IMR-90 (cell line): ENCODE data around the gene MYO3B. TPM values are rescaled to one million over a fixed set of nuclear protein-coding genes. Genes with fewer than 3 reads are reported as not detected.

ENCODE experiments used
- ATAC-seq: fragments of 200-7000 bp; cut with Tn5 transposase; 2 replicates; pipeline ENCODE4 v1.9.1; 2020; ENCODE audit warnings: low read depth, mild to moderate bottlenecking, moderate library complexity
- BruUV-seq: library from RNA; stranded (reverse); fragments of 400-500 nt; replicated peaks from 2 replicates; lab custom pipeline; 2021; lab: Mats Ljungman, UMichigan
- CTCF ChIA-PET: fragments of 300-600 bp; formaldehyde crosslinking; extraction: SDS; loops from one replicate; lab custom pipeline; 2021; ENCODE audit warnings: antibody characterized with exemption; lab: Yijun Ruan, JAX
- POLR2A ChIA-PET: fragments of 300-600 bp; sonication (Branson Sonifier 250); formaldehyde crosslinking; loops from one replicate; lab custom pipeline; 2022; ENCODE audit warnings: antibody characterized with exemption; ENCODE audit not compliant: unreplicated experiment; lab: Charles Lee
- DNase-seq: peaks from one replicate; pipeline ENCODE4 v3.0.0; 2013
- H2AFZ ChIP-seq: replicated peaks from 2 replicates; pipeline ENCODE3; 2013; ENCODE audit warnings: low read length, mild to moderate bottlenecking; ENCODE audit not compliant: poor library complexity
- H2AK5ac ChIP-seq: 2 replicates; pipeline ENCODE4 v1.6.1; 2013; ENCODE audit warnings: low read depth, low read length, inconsistent platforms
- H2AK9ac ChIP-seq: replicated peaks from 2 replicates; pipeline ENCODE3; 2013; ENCODE audit warnings: mild to moderate bottlenecking, low read depth, low read length, moderate library complexity; ENCODE audit not compliant: poor library complexity
- H2BK120ac ChIP-seq: 2 replicates; pipeline ENCODE4 v1.6.1; 2013; ENCODE audit warnings: low read depth, low read length, inconsistent platforms
- H2BK15ac ChIP-seq: 3 replicates; pipeline ENCODE4 v1.6.1; 2013; ENCODE audit warnings: low read depth, low read length, inconsistent platforms
- H2BK20ac ChIP-seq: 2 replicates; pipeline ENCODE4 v1.6.1; 2013; ENCODE audit warnings: low read depth, mild to moderate bottlenecking, inconsistent platforms, low read length, moderate library complexity
- H2BK5ac ChIP-seq: 2 replicates; pipeline ENCODE4 v1.6.1; 2013; ENCODE audit warnings: mild to moderate bottlenecking, low read depth, low read length, inconsistent platforms; ENCODE audit not compliant: poor library complexity, severe bottlenecking
- H3K14ac ChIP-seq: replicated peaks from 2 replicates; pipeline ENCODE4 v1.6.1; 2013; ENCODE audit warnings: low read depth, low read length, inconsistent platforms
- H3K18ac ChIP-seq: 2 replicates; pipeline ENCODE4 v1.6.1; 2013; ENCODE audit warnings: low read depth, low read length, control low read depth
- H3K23ac ChIP-seq: 2 replicates; pipeline ENCODE4 v1.6.1; 2013; ENCODE audit warnings: low read depth, low read length, inconsistent platforms
- H3K27ac ChIP-seq: 2 replicates; pipeline ENCODE4 v1.5.1; 2013; ENCODE audit warnings: mild to moderate bottlenecking, control low read depth, low read length; ENCODE audit not compliant: insufficient read depth
- H3K27me3 ChIP-seq: 2 replicates; pipeline ENCODE4 v1.6.1; 2013; ENCODE audit warnings: low read length; ENCODE audit not compliant: control insufficient read depth, insufficient read depth
- H3K36me3 ChIP-seq: 2 replicates; pipeline ENCODE4 v1.6.1; 2013; ENCODE audit warnings: low read length, mixed read lengths; ENCODE audit not compliant: control insufficient read depth, insufficient read depth
- H3K4ac ChIP-seq: 2 replicates; pipeline ENCODE4 v1.6.1; 2013; ENCODE audit warnings: low read depth, low read length, inconsistent platforms
- H3K4me1 ChIP-seq: 2 replicates; pipeline ENCODE4 v1.6.1; 2013; ENCODE audit warnings: low read length, mixed read lengths; ENCODE audit not compliant: control insufficient read depth, insufficient read depth
- H3K4me2 ChIP-seq: 2 replicates; pipeline ENCODE4 v1.6.1; 2013; ENCODE audit warnings: low read depth, mild to moderate bottlenecking, control low read depth, low read length, moderate library complexity
- H3K4me3 ChIP-seq: 2 replicates; pipeline ENCODE4 v1.5.1; 2013; ENCODE audit warnings: low read depth, mild to moderate bottlenecking, control low read depth, low read length, moderate library complexity; ENCODE audit not compliant: insufficient read depth
- H3K56ac ChIP-seq: 2 replicates; pipeline ENCODE4 v1.6.1; 2013; ENCODE audit warnings: low read length, inconsistent platforms; ENCODE audit not compliant: insufficient read depth; ENCODE audit errors: extremely low read depth
- H3K79me1 ChIP-seq, 2 experiments: 2 replicates each; pipeline ENCODE4 v1.6.1; 2013; ENCODE audit warnings: low read length in 2 of 2, inconsistent platforms in 1 of 2, low read depth in 1 of 2
- H3K9ac ChIP-seq: 2 replicates; pipeline ENCODE4 v1.6.1; 2013; ENCODE audit warnings: low read depth, low read length, control low read depth
- H3K9me1 ChIP-seq: 2 replicates; pipeline ENCODE4 v1.6.1; 2013; ENCODE audit warnings: low read length, inconsistent platforms; ENCODE audit not compliant: insufficient read depth
- H3K9me3 ChIP-seq: 2 replicates; pipeline ENCODE4 v1.6.1; 2013; ENCODE audit warnings: low read length; ENCODE audit not compliant: control insufficient read depth, insufficient read depth
- H4K20me1 ChIP-seq: 2 replicates; pipeline ENCODE4 v1.6.1; 2013; ENCODE audit warnings: low read length, inconsistent platforms; ENCODE audit not compliant: insufficient read depth
- H4K5ac ChIP-seq: 2 replicates; pipeline ENCODE4 v1.6.1; 2013; ENCODE audit warnings: mild to moderate bottlenecking, low read depth, low read length, control low read depth
- H4K8ac ChIP-seq, 2 experiments: 2 replicates each; pipeline ENCODE4 v1.6.1; 2013; ENCODE audit warnings: low read depth in 2 of 2, low read length in 2 of 2, control low read depth in 1 of 2, inconsistent platforms in 1 of 2
- H4K91ac ChIP-seq: 2 replicates; pipeline ENCODE4 v1.6.1; 2013; ENCODE audit warnings: low read depth, low read length, inconsistent platforms; ENCODE audit not compliant: insufficient read depth
- BHLHE40 ChIP-seq: fragments of 150-350 bp; IDR thresholded peaks from 2 replicates; pipeline ENCODE4 v1.6.1; 2016; ENCODE audit warnings: mild to moderate bottlenecking, low read depth, low read length
- CHD1 ChIP-seq: IDR thresholded peaks from 2 replicates; pipeline ENCODE4 v1.6.1; 2012; ENCODE audit warnings: low read depth, low read length, improper control_type of control experiment
- ELK1 ChIP-seq: fragments of 150-350 bp; IDR thresholded peaks from 2 replicates; pipeline ENCODE4 v1.6.1; 2016; ENCODE audit warnings: low read depth, mild to moderate bottlenecking, low read length, moderate library complexity, borderline replicate concordance
- RCOR1 ChIP-seq: IDR thresholded peaks from 2 replicates; pipeline ENCODE4 v1.6.1; 2012; ENCODE audit warnings: mild to moderate bottlenecking, low read length, improper control_type of control experiment; ENCODE audit not compliant: insufficient replicate concordance
- RFX5 ChIP-seq: IDR thresholded peaks from 2 replicates; pipeline ENCODE4 v1.8.0; 2012; ENCODE audit warnings: low read depth, mild to moderate bottlenecking, low read length, moderate library complexity
- SMC3 ChIP-seq: fragments of 150-350 bp; IDR thresholded peaks from 2 replicates; pipeline ENCODE4 v1.6.1; 2016; ENCODE audit warnings: low read depth, mild to moderate bottlenecking, antibody characterized with exemption, low read length, moderate library complexity
- WGBS, 2 experiments: methylation state at CpG; one replicate each; pipeline versions ENCODE4 v1.1.5 to v1.1.7; 2013; ENCODE audit warnings: missing lambda C conversion rate in 2 of 2; ENCODE audit not compliant: insufficient read length in 1 of 2; ENCODE audit errors: extremely low coverage in 2 of 2; 5-methylcytosine and 5-hydroxymethylcytosine counted together
- dilution Hi-C: fragments of 300-500 bp; cut with HindIII; formaldehyde crosslinking; loops from one replicate; pipeline ENCODE4 v1.14.3; 2018; ENCODE audit warnings: low sequenced_read_pairs; ENCODE audit not compliant: unreplicated experiment
- in situ Hi-C: fragments of 300-500 bp; cut with MboI; formaldehyde crosslinking; loops from 3 replicates; pipeline ENCODE4 v1.14.3; 2019; ENCODE audit warnings: low sequenced_read_pairs, inconsistent platforms, mixed read lengths
- intact Hi-C: fragments of 100-400 bp; cut with micrococcal nuclease; formaldehyde crosslinking; loops from 2 replicates; pipeline ENCODE4 v1.10.0; 2022
- polyA plus RNA-seq, 3 experiments: library from polyadenylated mRNA; depleted of rRNA; stranded (reverse); fragments of >200 nt; gene quantifications; 2 replicates each; pipeline ENCODE4 v1.2.3, GENCODE V29; 2012; ENCODE audit warnings: low replicate concordance in 1 of 3
- total RNA-seq: library from RNA; depleted of rRNA; stranded (reverse); fragments of >200 nt; gene quantifications from 2 replicates; pipeline ENCODE4 v1.2.3, GENCODE V29; 2012

Gene MYO3B
- total and polyA plus RNA-seq, 2 of the 4 experiments (the other 2 are of a cell fraction): 0.02 TPM; not detected in 1

- H3K56ac ChIP-seq: no peak overlapping the region
- ChIA-PET CTCF (no interaction called here), POLR2A (no interaction called here)
- H2AK9ac ChIP-seq: no peak overlapping the region
- no peaks in the 10 kb centered on the region for H4K20me1 ChIP-seq
- no peaks in the 10 kb centered on the region for H3K79me1 ChIP-seq
- H3K4me3 ChIP-seq: no peak overlapping the region
- no peak for TF ChIP-seq SMC3
- TF ChIP-seq CHD1: no peak
- TF ChIP-seq RFX5: no peak
- no peak for TF ChIP-seq ELK1
- no peak for TF ChIP-seq RCOR1
- no peak for TF ChIP-seq BHLHE40
- no peaks in the 10 kb centered on the region for H3K36me3 ChIP-seq
- intact Hi-C loops: no loop called here
- in situ Hi-C loops: no loop called here
- no peak overlapping the region for H2BK20ac ChIP-seq
- no peak overlapping the region for H4K91ac ChIP-seq
- no peak overlapping the region for H4K5ac ChIP-seq
- no peak overlapping the region for H3K18ac ChIP-seq
- no peaks in the 10 kb centered on the region for H3K9me1 ChIP-seq
- no peak for ATAC-seq
- no peaks in the 10 kb centered on the region for H3K27me3 ChIP-seq
- H4K8ac ChIP-seq: no peak overlapping the region
- H3K4me2 ChIP-seq: no peak overlapping the region
- no peak overlapping the region for H3K9ac ChIP-seq
- H2AK5ac ChIP-seq: no peak overlapping the region
- H3K27ac ChIP-seq: no peak overlapping the region
- no peaks in the 10 kb centered on the region for H3K4me1 ChIP-seq
- H3K23ac ChIP-seq: no peak overlapping the region
- DNase-seq: no peak
- no peak overlapping the region for H2BK5ac ChIP-seq
- no peak overlapping the region for H2AFZ ChIP-seq
- WGBS, 2 experiments: no CpG with 5 or more reads among the region's 3 CpGs
- H3K14ac ChIP-seq: no peak overlapping the region
- no peak overlapping the region for H2BK15ac ChIP-seq
- dilution Hi-C loops: no loop called here
- BruUV-seq: no TSS peak
- H2BK120ac ChIP-seq: no peak overlapping the region
- H3K9me3 ChIP-seq: no peaks in the 10 kb centered on the region
- H3K4ac ChIP-seq: no peak overlapping the region
Observed at GRCh38 chr2:170456914-170457313, 279.0 kb downstream of the MYO3B start.
